B cell (primary cell): ENCODE results near the gene LIMS2. TPM values are rescaled to one million over a fixed set of nuclear protein-coding genes. Genes with fewer than 3 reads are reported as not detected.

Source experiments
- ATAC-seq: fragments of 200-7000 bp; cut with Tn5 transposase; one replicate; pipeline ENCODE4 v1.10.0; 2021; ENCODE audit warnings: low read depth, mild to moderate bottlenecking, moderate number of reproducible peaks, moderate library complexity
- CTCF ChIA-PET: fragments of 350-600 bp; sonication (Branson Sonifier 250); formaldehyde crosslinking; loops from one replicate; lab custom pipeline; 2021; ENCODE audit warnings: antibody characterized with exemption, inconsistent platforms; lab: Charles Lee
- POLR2A ChIA-PET: fragments of 350-600 bp; sonication (Branson Sonifier 250); formaldehyde crosslinking; loops from one replicate; lab custom pipeline; 2021; ENCODE audit warnings: antibody characterized with exemption; lab: Charles Lee
- DNase-seq: peaks from one replicate; pipeline ENCODE4 v3.0.0; 2013
- H2AFZ ChIP-seq: 2 replicates; pipeline ENCODE4 v1.6.1; 2012; ENCODE audit warnings: mild to moderate bottlenecking, low read depth, low read length; ENCODE audit not compliant: insufficient read depth, poor library complexity, severe bottlenecking
- H3K27ac ChIP-seq, 2 donors: 1 replicate in 1 of 2; 2 replicates in 1 of 2; pipeline ENCODE4 v1.5.1; 2012 to 2013; ENCODE audit warnings: low read length in 2 of 2, mild to moderate bottlenecking in 2 of 2, moderate library complexity in 1 of 2
- H3K27me3 ChIP-seq, 4 experiments: fragments of 200-600 bp in 1 of 4; sonication (generic) in 1 of 4; replicated peaks in 1 of 4; 1 replicate in 2 of 4; 2 replicates in 2 of 4; pipeline versions ENCODE4 v1.6.1 to v1.7.0; 2013 to 2016; ENCODE audit warnings: low read length in 3 of 4, mild to moderate bottlenecking in 2 of 4, mixed read lengths in 1 of 4, moderate library complexity in 1 of 4; ENCODE audit not compliant: insufficient read depth in 4 of 4, control insufficient read depth in 3 of 4; ENCODE audit errors: control extremely low read depth in 1 of 4
- H3K36me3 ChIP-seq, 2 experiments: replicated peaks in 1 of 2; 1 replicate in 1 of 2; 2 replicates in 1 of 2; pipeline versions ENCODE4 v1.6.1 to v1.7.1; 2013; ENCODE audit warnings: low read length in 1 of 2; ENCODE audit not compliant: insufficient read depth in 2 of 2, control insufficient read depth in 1 of 2; ENCODE audit errors: control extremely low read depth in 1 of 2, extremely low read depth in 1 of 2
- H3K4me1 ChIP-seq, 2 donors: fragments of 200-600 bp in 1 of 2; sonication (generic) in 1 of 2; 1 replicate in 1 of 2; 2 replicates in 1 of 2; pipeline versions ENCODE4 v1.5.1 to v1.6.1; 2013 to 2017; ENCODE audit warnings: low read length in 2 of 2; ENCODE audit not compliant: control insufficient read depth in 2 of 2, insufficient read depth in 2 of 2
- H3K4me2 ChIP-seq: replicated peaks from 2 replicates; pipeline ENCODE3; 2012; ENCODE audit warnings: mild to moderate bottlenecking, low read depth, low read length; ENCODE audit not compliant: poor library complexity, severe bottlenecking
- H3K4me3 ChIP-seq, 5 experiments: fragments of 200-600 bp in 1 of 5; sonication (generic) in 1 of 5; 1 replicate in 3 of 5; 2 replicates in 2 of 5; pipeline versions ENCODE4 v1.5.1 to v1.7.0; 2011 to 2016; ENCODE audit warnings: low read length in 4 of 5, mild to moderate bottlenecking in 4 of 5, low read depth in 2 of 5, control low read depth in 1 of 5, moderate library complexity in 1 of 5; ENCODE audit not compliant: insufficient read depth in 1 of 5; ENCODE audit errors: control extremely low read depth in 1 of 5, extremely low read depth in 1 of 5
- H3K79me2 ChIP-seq: fragments of 200-600 bp; sonication (generic); one replicate; pipeline ENCODE4 v1.6.0; 2016; ENCODE audit warnings: low read length; ENCODE audit not compliant: control insufficient read depth, insufficient read depth
- H3K9ac ChIP-seq: fragments of 200-600 bp; sonication (generic); 2 replicates; pipeline ENCODE4 v1.6.1; 2017; ENCODE audit warnings: mild to moderate bottlenecking, low read length, moderate library complexity
- H3K9me3 ChIP-seq, 3 donors: one replicate each; pipeline versions ENCODE4 v1.6.1 to v1.7.1; 2013; ENCODE audit warnings: low read length in 2 of 3; ENCODE audit not compliant: control insufficient read depth in 2 of 3, insufficient read depth in 1 of 3; ENCODE audit errors: control extremely low read depth in 1 of 3
- H4K20me1 ChIP-seq: 2 replicates; pipeline ENCODE4 v1.6.0; 2012; ENCODE audit warnings: mild to moderate bottlenecking, low read length; ENCODE audit not compliant: insufficient read depth, control insufficient read depth, poor library complexity, severe bottlenecking
- H3K27ac Mint-ChIP-seq: one replicate; pipeline ENCODE4 v1.8.0; 2021; ENCODE audit warnings: mixed read lengths
- H3K27me3 Mint-ChIP-seq: one replicate; pipeline ENCODE4 v1.8.0; 2021; ENCODE audit warnings: mixed read lengths
- H3K4me1 Mint-ChIP-seq: one replicate; pipeline ENCODE4 v1.8.0; 2021; ENCODE audit warnings: mixed read lengths
- H3K4me3 Mint-ChIP-seq: one replicate; pipeline ENCODE4 v1.8.0; 2021; ENCODE audit warnings: mixed read lengths
- H3K9me3 Mint-ChIP-seq: one replicate; pipeline ENCODE4 v1.8.0; 2022; ENCODE audit warnings: mixed read lengths; ENCODE audit not compliant: insufficient read depth
- CTCF ChIP-seq: fragments of 200-600 bp; IDR thresholded peaks from one replicate; pipeline ENCODE4 v1.8.0; 2022; ENCODE audit warnings: antibody characterized with exemption, mild to moderate bottlenecking
- EZH2 ChIP-seq: IDR thresholded peaks from 2 replicates; pipeline ENCODE4 v1.6.1; 2012; ENCODE audit warnings: borderline replicate concordance, low read depth, mild to moderate bottlenecking, moderate library complexity, low read length; ENCODE audit not compliant: insufficient read depth, poor library complexity, severe bottlenecking
- WGBS: methylation state at CpG from one replicate; pipeline ENCODE4 v1.1.5; 2013; ENCODE audit warnings: missing lambda C conversion rate; ENCODE audit not compliant: insufficient coverage; 5-methylcytosine and 5-hydroxymethylcytosine counted together
- intact Hi-C: fragments of 100-400 bp; cut with micrococcal nuclease; formaldehyde crosslinking; loops from one replicate; pipeline ENCODE4 v1.10.0; 2022
- polyA plus RNA-seq: library from polyadenylated mRNA; depleted of rRNA; stranded (reverse); fragments of >200 nt; gene quantifications from 2 replicates; pipeline ENCODE4 v1.2.3, GENCODE V29; 2012
- total RNA-seq, 2 donors: library from RNA; stranded (reverse); fragments of 120-200 nt in 1 of 2; gene quantifications; 1 replicate in 1 of 2; 2 replicates in 1 of 2; pipeline versions ENCODE4 v1.2.3 to v1.2.4, GENCODE V29; 2013 to 2022

LIMS2 gene
- total and polyA plus RNA-seq, 2 donors (not counting 1 experiment from before 2014, with no cell fraction given): 6.7 to 32.2 TPM

- H3K4me2 ChIP-seq: no peak overlapping the region
- no peak for DNase-seq
- TF ChIP-seq CTCF (no peak), EZH2 (no peak)
- ChIA-PET CTCF (interaction anchor here (0.6 to 1.8 kb wide), 5 partner anchors 8 to 411 kb away, joined by 3 to 7 read pairs (median 4); no protein-coding TSS in a partner anchor), POLR2A (no interaction called here)
- no peaks in the 10 kb centered on the region for H3K27me3 Mint-ChIP-seq
- intact Hi-C loops: no loop called here
- H3K4me3 Mint-ChIP-seq: no peak overlapping the region
- no peaks in the 10 kb centered on the region for H3K36me3 ChIP-seq
- peaks cover 4 to 7% of the 10 kb centered on the region in 2 donors for H3K4me1 ChIP-seq
- H3K9me3 ChIP-seq: peaks cover 7 to 8% (median 7%) of the 10 kb centered on the region in 3 donors
- no peak overlapping the region for H3K4me3 ChIP-seq
- H3K9me3 Mint-ChIP-seq: peaks cover 3% of the 10 kb centered on the region
- no peak for ATAC-seq
- H3K9ac ChIP-seq: no peak overlapping the region
- H3K79me2 ChIP-seq: no peaks in the 10 kb centered on the region
- peaks cover 15% of the 10 kb centered on the region for H3K4me1 Mint-ChIP-seq
- no peaks in the 10 kb centered on the region for H3K27me3 ChIP-seq
- no CpG with 5 or more reads among the region's 3 CpGs for WGBS
- H2AFZ ChIP-seq: no peak overlapping the region
- no peaks in the 10 kb centered on the region for H4K20me1 ChIP-seq
- no peak overlapping the region for H3K27ac ChIP-seq
- no peak overlapping the region for H3K27ac Mint-ChIP-seq
Observed at GRCh38 chr2:127599211-127599610, 76.1 kb downstream of the LIMS2 start.

GRCh38 chr2:127598711-127599110, 76.6 kb downstream of the LIMS2 start:
- Histone ChIP-seq H3K9me3 (peaks cover 7 to 8% (median 7%) of the 10 kb centered on the region in 3 donors), H3K27ac (no peak overlapping the region), H3K4me3 (no peak overlapping the region), H3K79me2 (no peaks in the 10 kb centered on the region), H4K20me1 (no peaks in the 10 kb centered on the region), H3K4me1 (peaks cover 4 to 9% of the 10 kb centered on the region in 2 donors), H3K4me2 (no peak overlapping the region), H2AFZ (no peak overlapping the region), H3K36me3 (no peaks in the 10 kb centered on the region), H3K9ac (no peak overlapping the region), H3K27me3 (no peaks in the 10 kb centered on the region)
- Mint-ChIP-seq H3K4me1 (peaks cover 15% of the 10 kb centered on the region), H3K27me3 (no peaks in the 10 kb centered on the region), H3K27ac (no peak overlapping the region), H3K4me3 (no peak overlapping the region), H3K9me3 (peaks cover 3% of the 10 kb centered on the region)
- ChIA-PET POLR2A (no interaction called here), CTCF (interaction anchor here (0.6 to 1.8 kb wide), 4 partner anchors 17 to 412 kb away, joined by 3 to 4 read pairs (median 4); no protein-coding TSS in a partner anchor)
- ATAC-seq: no peak
- intact Hi-C loops: no loop called here
- no peak for TF ChIP-seq EZH2
- no peak for TF ChIP-seq CTCF
- no CpG with 5 or more reads among the region's 3 CpGs for WGBS
- DNase-seq: no peak
